NT2/D1 (cell line): ENCODE measurements around the gene USF1.
"Not testable (repeated sequence)": the region's sequence is repeated elsewhere in the genome, so short reads cannot be mapped to it uniquely, and the experiment has no call there.

ENCODE experiments used
- DNase-seq: peaks from one replicate; pipeline ENCODE4 v3.0.0-alpha.2; 2011; ENCODE audit warnings: low read depth, low spot score
- H3K27me3 ChIP-seq: 2 replicates; pipeline ENCODE4 v1.6.0; 2011; ENCODE audit warnings: mild to moderate bottlenecking; ENCODE audit not compliant: insufficient read length, insufficient read depth
- H3K36me3 ChIP-seq: 2 replicates; pipeline ENCODE4 v1.6.1; 2011; ENCODE audit warnings: mild to moderate bottlenecking, low read length, mixed read lengths; ENCODE audit not compliant: insufficient read depth, insufficient read length
- H3K4me1 ChIP-seq: 2 replicates; pipeline ENCODE4 v1.5.1; 2011; ENCODE audit not compliant: insufficient read depth, insufficient read length
- H3K4me3 ChIP-seq: 2 replicates; pipeline ENCODE4 v1.5.1; 2011; ENCODE audit warnings: low read depth; ENCODE audit not compliant: insufficient read length
- H3K9ac ChIP-seq: 2 replicates; pipeline ENCODE4 v1.6.0; 2011; ENCODE audit warnings: low read depth; ENCODE audit not compliant: insufficient read length
- H3K9me3 ChIP-seq: 2 replicates; pipeline ENCODE4 v1.5.1; 2011; ENCODE audit warnings: mild to moderate bottlenecking, low read length; ENCODE audit not compliant: insufficient read depth
- SUZ12 ChIP-seq: IDR thresholded peaks from 2 replicates; pipeline ENCODE4 v1.6.1; 2011; ENCODE audit not compliant: insufficient read length, insufficient read depth; ENCODE audit errors: extremely low read depth
- YY1 ChIP-seq: IDR thresholded peaks from 2 replicates; pipeline ENCODE4 v1.6.1; 2011; ENCODE audit not compliant: insufficient read length, insufficient read depth
- ZNF274 ChIP-seq: IDR thresholded peaks from 2 replicates; pipeline ENCODE4 v1.6.1; 2011; ENCODE audit warnings: mild to moderate bottlenecking, low read depth, low read length

The USF1 gene

GRCh38 chr1:161021970-161022353 lies 23.8 kb downstream of the USF1 start:
- TF ChIP-seq ZNF274 (no peak), SUZ12 (no peak), YY1 (no peak)
- peaks cover 11% of the 10 kb centered on the region for H3K4me1 ChIP-seq
- peak overlapping the region; percentile 84 for H3K9ac ChIP-seq
- no peaks in the 10 kb centered on the region for H3K36me3 ChIP-seq
- peak overlapping the region; percentile 59 for H3K4me3 ChIP-seq
- no peaks in the 10 kb centered on the region for H3K9me3 ChIP-seq
- DNase-seq: no peak
- no peaks in the 10 kb centered on the region for H3K27me3 ChIP-seq

- H3K27me3 ChIP-seq: no peaks in the 10 kb centered on the region
- TF ChIP-seq YY1: no peak
- TF ChIP-seq SUZ12: no peak
- TF ChIP-seq ZNF274: no peak
- H3K4me3 ChIP-seq: peak overlapping the region; percentile 99
- peaks cover 11% of the 10 kb centered on the region for H3K4me1 ChIP-seq
- peak overlapping the region; percentile 96 for H3K9ac ChIP-seq
- H3K36me3 ChIP-seq: no peaks in the 10 kb centered on the region
- peak; percentile 97 for DNase-seq
- H3K9me3 ChIP-seq: no peaks in the 10 kb centered on the region
Observed at GRCh38 chr1:161021165-161021969, 24.4 kb downstream of the USF1 start.

DNA sequence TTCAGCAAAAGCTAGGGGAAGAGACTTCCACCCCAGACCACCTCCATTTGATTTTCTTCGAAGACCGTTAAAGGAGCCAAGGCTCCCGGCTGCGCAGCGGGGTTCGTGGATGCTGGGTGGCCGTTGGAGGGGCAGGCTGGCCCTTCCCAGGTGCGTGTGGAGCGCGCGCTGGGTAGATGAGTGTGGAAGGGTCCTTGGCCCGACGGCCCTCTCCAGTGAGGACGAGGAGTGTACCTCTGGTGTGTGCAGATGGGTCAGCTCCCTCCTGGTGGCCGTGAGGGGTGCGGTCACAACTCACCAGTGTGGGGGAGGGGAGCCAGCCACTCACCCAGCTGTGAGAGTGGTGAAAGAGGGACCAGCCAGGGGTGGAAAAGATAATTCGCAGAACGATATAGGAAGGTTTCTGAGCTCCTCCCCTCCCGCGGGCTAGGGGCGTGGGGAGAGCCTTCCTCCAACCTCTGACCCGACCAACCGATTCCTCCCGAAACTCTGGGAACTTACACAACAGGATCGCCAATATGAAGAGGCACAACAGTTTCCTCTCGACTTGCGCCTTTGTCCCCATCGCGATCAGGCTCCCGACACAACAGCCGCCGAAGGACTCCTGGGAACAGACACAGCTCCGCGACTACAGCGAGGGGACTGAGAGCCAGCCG lies 25.1 kb downstream of the USF1 start, which contains the start of gene F11R:
TSS of gene F11R (minus strand) at position 644 of the 656 bp plus-strand sequence. CDS start at position 565, 79 bp downstream.
- H3K36me3 ChIP-seq: no peaks in the 10 kb centered on the region
- H3K9me3 ChIP-seq: no peaks in the 10 kb centered on the region
- H3K27me3 ChIP-seq: no peaks in the 10 kb centered on the region
- peaks cover 11% of the 10 kb centered on the region for H3K4me1 ChIP-seq
- H3K9ac ChIP-seq: peak within 1 kb of the TSS; percentile 96
- TF ChIP-seq SUZ12: no peak
- TF ChIP-seq ZNF274: no peak
- TF ChIP-seq YY1: no peak
- H3K4me3 ChIP-seq: peak within 1 kb of the TSS; percentile 99
- peak; percentile 47 for DNase-seq

GRCh38 chr1:161019751-161020495 lies 25.9 kb downstream of the USF1 start:
- no peak for DNase-seq
- TF ChIP-seq YY1: no peak
- no peak for TF ChIP-seq ZNF274
- no peak for TF ChIP-seq SUZ12
- H3K9ac ChIP-seq: peak overlapping the region; percentile 96
- H3K4me3 ChIP-seq: peak overlapping the region; percentile 99
- H3K4me1 ChIP-seq: peaks cover 11% of the 10 kb centered on the region
- H3K36me3 ChIP-seq: no peaks in the 10 kb centered on the region
- H3K9me3 ChIP-seq: no peaks in the 10 kb centered on the region
- no peaks in the 10 kb centered on the region for H3K27me3 ChIP-seq

DNA sequence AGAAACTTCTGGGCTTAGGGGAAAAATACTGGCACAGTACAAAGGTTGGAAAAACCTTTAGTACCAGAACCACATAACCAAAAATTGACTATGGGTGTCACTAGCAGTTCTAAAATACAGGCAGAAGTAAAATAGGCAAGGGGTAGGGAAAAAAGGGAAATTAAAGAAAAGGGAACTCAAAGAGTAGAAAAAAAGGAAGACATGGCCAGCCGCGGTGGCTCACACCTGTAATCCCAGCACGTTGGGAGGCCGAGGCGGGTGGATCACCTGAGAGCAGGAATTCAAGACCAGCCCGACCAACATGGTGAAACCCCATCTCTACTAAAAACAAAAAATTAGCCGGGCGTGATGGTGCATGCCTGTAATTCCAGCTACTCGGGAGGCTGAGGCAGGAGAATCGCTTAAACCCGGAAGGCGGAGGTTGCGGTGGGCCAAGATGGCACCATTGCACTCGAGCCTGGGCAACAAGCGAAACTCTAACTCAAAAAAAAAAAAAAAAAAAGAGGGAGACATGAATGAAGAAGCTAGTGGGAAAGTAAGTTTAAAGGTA lies 26.6 kb downstream of the USF1 start:
- peak overlapping the region; percentile 96 for H3K9ac ChIP-seq
- H3K36me3 ChIP-seq, DNase-seq, H3K9me3 ChIP-seq, H3K27me3 ChIP-seq: not testable (repeated sequence)
- H3K4me1 ChIP-seq: peaks cover 13% of the 10 kb centered on the region
- peak overlapping the region; percentile 99 for H3K4me3 ChIP-seq

GRCh38 chr1:161018631-161018930 lies 27.2 kb downstream of the USF1 start:
- Histone ChIP-seq H3K27me3 (no peaks in the 10 kb centered on the region), H3K9me3 (no peaks in the 10 kb centered on the region), H3K4me1 (peaks cover 17% of the 10 kb centered on the region), H3K36me3 (peaks cover 7% of the 10 kb centered on the region), H3K4me3 (peak overlapping the region; percentile 99), H3K9ac (peak overlapping the region; percentile 4)
- no peak for DNase-seq
- TF ChIP-seq YY1 (no peak), ZNF274 (no peak), SUZ12 (no peak)
